Upper lobe of left lung (tissue), 4 donors: ENCODE measurements around the gene PDGFRA.

Source experiments
- POLR2A ChIP-seq, 4 donors: fragments of 450-650 bp; IDR thresholded peaks; one replicate each; pipeline ENCODE4 v1.5.1; 2016 to 2017; ENCODE audit warnings: antibody characterized with exemption in 4 of 4, mild to moderate bottlenecking in 2 of 4
- POLR2AphosphoS5 ChIP-seq, 2 donors: sonication (generic); formaldehyde crosslinking; IDR thresholded peaks; one replicate each; pipeline ENCODE4 v1.5.1; 2017; ENCODE audit warnings: antibody characterized with exemption in 2 of 2
- TF ChIP-seq, protein P1 (sequence below), 6 experiments: fragments of 450-650 bp in 4 of 6; fragments of 200-600 bp in 2 of 6; sonication (generic) in 2 of 6; IDR thresholded peaks; one replicate each; pipeline ENCODE4 v1.5.1; 2016 to 2019; ENCODE audit warnings: antibody characterized with exemption in 6 of 6

DNA sequence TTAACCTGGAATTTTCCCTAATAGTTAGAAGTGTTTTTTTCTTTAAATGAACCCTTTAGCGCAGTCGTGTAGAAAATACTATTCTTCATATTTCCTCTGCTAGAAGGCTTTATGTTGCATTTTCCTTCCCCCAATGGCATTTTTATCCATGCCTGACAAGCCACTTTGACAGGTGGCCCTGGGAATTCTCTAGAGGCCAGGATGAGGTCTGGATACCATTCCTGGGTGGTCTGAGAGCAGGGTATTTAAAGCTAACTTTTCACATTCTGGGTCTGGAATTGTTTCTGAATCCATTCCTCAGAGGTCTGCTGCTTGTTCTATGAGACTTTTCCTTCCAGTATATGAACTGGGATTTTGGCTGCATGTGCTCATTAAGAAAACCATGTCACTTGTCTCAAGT lies 31.2 kb upstream of the PDGFRA start:
- no peak for TF ChIP-seq POLR2AphosphoS5 (IDR thresholded peaks at IDR 0.05)
- no peak for TF ChIP-seq POLR2A (IDR thresholded peaks at IDR 0.05)
- TF ChIP-seq, protein P1, sequence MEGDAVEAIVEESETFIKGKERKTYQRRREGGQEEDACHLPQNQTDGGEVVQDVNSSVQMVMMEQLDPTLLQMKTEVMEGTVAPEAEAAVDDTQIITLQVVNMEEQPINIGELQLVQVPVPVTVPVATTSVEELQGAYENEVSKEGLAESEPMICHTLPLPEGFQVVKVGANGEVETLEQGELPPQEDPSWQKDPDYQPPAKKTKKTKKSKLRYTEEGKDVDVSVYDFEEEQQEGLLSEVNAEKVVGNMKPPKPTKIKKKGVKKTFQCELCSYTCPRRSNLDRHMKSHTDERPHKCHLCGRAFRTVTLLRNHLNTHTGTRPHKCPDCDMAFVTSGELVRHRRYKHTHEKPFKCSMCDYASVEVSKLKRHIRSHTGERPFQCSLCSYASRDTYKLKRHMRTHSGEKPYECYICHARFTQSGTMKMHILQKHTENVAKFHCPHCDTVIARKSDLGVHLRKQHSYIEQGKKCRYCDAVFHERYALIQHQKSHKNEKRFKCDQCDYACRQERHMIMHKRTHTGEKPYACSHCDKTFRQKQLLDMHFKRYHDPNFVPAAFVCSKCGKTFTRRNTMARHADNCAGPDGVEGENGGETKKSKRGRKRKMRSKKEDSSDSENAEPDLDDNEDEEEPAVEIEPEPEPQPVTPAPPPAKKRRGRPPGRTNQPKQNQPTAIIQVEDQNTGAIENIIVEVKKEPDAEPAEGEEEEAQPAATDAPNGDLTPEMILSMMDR (IDR thresholded peaks at IDR 0.05): no peak
